Thyroid gland (tissue), 4 donors: Measurements from ENCODE around the gene SLC25A3.
"Not testable (repeated sequence)": the region's sequence is repeated elsewhere in the genome, so short reads cannot be mapped to it uniquely, and the experiment has no call there.

ENCODE experiments used
- POLR2A ChIP-seq, 2 donors: fragments of 450-650 bp; IDR thresholded peaks; one replicate each; pipeline ENCODE4 v1.6.1; 2017; ENCODE audit warnings: antibody characterized with exemption in 2 of 2, mild to moderate bottlenecking in 2 of 2, moderate library complexity in 1 of 2
- TF ChIP-seq, protein P1 (sequence below), 6 experiments: fragments of 200-600 bp in 3 of 6; fragments of 450-650 bp in 3 of 6; sonication (generic) in 3 of 6; IDR thresholded peaks; one replicate each; pipeline ENCODE4 v1.5.1; 2016 to 2019; ENCODE audit warnings: antibody characterized with exemption in 6 of 6, mild to moderate bottlenecking in 2 of 6, inconsistent platforms in 1 of 6, moderate library complexity in 1 of 6

DNA sequence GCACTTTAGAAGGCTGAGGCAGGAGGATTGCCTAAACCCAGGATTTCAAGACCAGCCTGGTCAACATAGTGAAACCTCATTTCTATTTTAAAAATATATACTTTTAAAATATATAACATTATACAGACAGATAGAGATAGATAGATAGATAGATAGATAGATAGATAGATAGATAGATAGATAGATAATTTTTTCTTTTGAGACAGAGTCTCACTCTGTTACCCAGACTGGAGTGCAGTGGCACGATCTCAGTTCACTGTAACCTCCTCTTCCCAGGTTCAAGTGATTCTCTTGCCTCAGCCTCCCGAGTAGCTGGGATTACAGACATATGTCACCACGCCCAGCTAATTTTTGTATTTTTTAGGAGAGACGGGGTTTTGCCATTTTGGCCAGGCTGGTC lies 35.4 kb upstream of the SLC25A3 start:
- TF ChIP-seq POLR2A (IDR thresholded peaks at IDR 0.05): not testable (repeated sequence)
- TF ChIP-seq, protein P1, sequence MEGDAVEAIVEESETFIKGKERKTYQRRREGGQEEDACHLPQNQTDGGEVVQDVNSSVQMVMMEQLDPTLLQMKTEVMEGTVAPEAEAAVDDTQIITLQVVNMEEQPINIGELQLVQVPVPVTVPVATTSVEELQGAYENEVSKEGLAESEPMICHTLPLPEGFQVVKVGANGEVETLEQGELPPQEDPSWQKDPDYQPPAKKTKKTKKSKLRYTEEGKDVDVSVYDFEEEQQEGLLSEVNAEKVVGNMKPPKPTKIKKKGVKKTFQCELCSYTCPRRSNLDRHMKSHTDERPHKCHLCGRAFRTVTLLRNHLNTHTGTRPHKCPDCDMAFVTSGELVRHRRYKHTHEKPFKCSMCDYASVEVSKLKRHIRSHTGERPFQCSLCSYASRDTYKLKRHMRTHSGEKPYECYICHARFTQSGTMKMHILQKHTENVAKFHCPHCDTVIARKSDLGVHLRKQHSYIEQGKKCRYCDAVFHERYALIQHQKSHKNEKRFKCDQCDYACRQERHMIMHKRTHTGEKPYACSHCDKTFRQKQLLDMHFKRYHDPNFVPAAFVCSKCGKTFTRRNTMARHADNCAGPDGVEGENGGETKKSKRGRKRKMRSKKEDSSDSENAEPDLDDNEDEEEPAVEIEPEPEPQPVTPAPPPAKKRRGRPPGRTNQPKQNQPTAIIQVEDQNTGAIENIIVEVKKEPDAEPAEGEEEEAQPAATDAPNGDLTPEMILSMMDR (IDR thresholded peaks at IDR 0.05): not testable (repeated sequence)
